K562 (cell line): ENCODE results near the gene TMC4. TPM values are rescaled to one million over a fixed set of nuclear protein-coding genes. Genes with fewer than 3 reads are reported as not detected.
A peak's percentile ranks its signal among the peaks of the same experiment; 100 is the strongest.

ENCODE experiments used
- BCL6 ChIP-seq: fragments of 250-450 bp; sonication (Bioruptor Pico); IDR thresholded peaks from 2 replicates; pipeline ENCODE4 v1.4.0; 2020
- POLR3A ChIP-seq: IDR thresholded peaks from 2 replicates; pipeline ENCODE4 v1.6.1; 2011; ENCODE audit warnings: borderline replicate concordance, mild to moderate bottlenecking, moderate library complexity; ENCODE audit not compliant: insufficient read length, insufficient read depth; ENCODE audit errors: extremely low read depth
- RBFOX2 ChIP-seq: fragments of 200-400 bp; formaldehyde crosslinking; IDR thresholded peaks from 2 replicates; pipeline ENCODE4 v1.6.1; 2017; ENCODE audit warnings: low read depth, mild to moderate bottlenecking, low read length, moderate library complexity
- RBM22 ChIP-seq: fragments of 200-400 bp; formaldehyde crosslinking; IDR thresholded peaks from 2 replicates; pipeline ENCODE4 v1.6.1; 2018; ENCODE audit warnings: low read length, low read depth; ENCODE audit not compliant: poor library complexity, severe bottlenecking
- ZNF143 ChIP-seq: sonication (generic); formaldehyde crosslinking; IDR thresholded peaks from 2 replicates; pipeline ENCODE4 v1.9.0; 2022; ENCODE audit warnings: mild to moderate bottlenecking, missing genetic modification reagents
- ZNF311 ChIP-seq: fragments of 250-450 bp; sonication (Bioruptor Pico); IDR thresholded peaks from 2 replicates; pipeline ENCODE4 v1.4.0; 2020; ENCODE audit warnings: mild to moderate bottlenecking, moderate library complexity
- ZNF436 ChIP-seq: fragments of 250-450, 450-650 bp; sonication (Bioruptor Pico); formaldehyde crosslinking; IDR thresholded peaks from 2 replicates; pipeline ENCODE4 v1.7.0; 2020; ENCODE audit warnings: mild to moderate bottlenecking
- polyA plus RNA-seq, 8 experiments: library from polyadenylated mRNA; depleted of rRNA in 4 of 8; stranded (reverse) in 5 of 8; unstranded in 3 of 8; fragments of >200 nt; fragmentation: Nextera tagmentation in 2 of 8; fragmentation: Illumina TruSeq in 1 of 8; extraction: Ambion mirVana in 2 of 8; extraction: Trizol in 1 of 8; gene quantifications; 2 replicates each; pipeline versions ENCODE4 v1.2.1 to v1.2.3, GENCODE V29; 2011 to 2014; ENCODE audit warnings: inconsistent platforms in 1 of 8, missing spikeins in 1 of 8
- total RNA-seq, 7 experiments: library from RNA; depleted of rRNA in 6 of 7; stranded (reverse); fragments of >200 nt in 6 of 7; fragmentation: Illumina TruSeq in 2 of 7; extraction: Trizol in 2 of 7; gene quantifications; 2 replicates each; pipeline versions ENCODE4 v1.2.1 to v1.2.3, GENCODE V29; 2011 to 2021; ENCODE audit warnings: low replicate concordance in 1 of 7
- TF ChIP-seq, protein P1 (sequence below): IDR thresholded peaks from 3 replicates; pipeline ENCODE4 v1.6.1; 2011; ENCODE audit warnings: borderline replicate concordance, mild to moderate bottlenecking, moderate library complexity; ENCODE audit not compliant: insufficient read length; ENCODE audit errors: extremely low read depth
- TF ChIP-seq, protein P2 (sequence below): fragments of 450-650 bp; IDR thresholded peaks from 2 replicates; pipeline ENCODE4 v1.6.1; 2016; ENCODE audit warnings: mild to moderate bottlenecking
- TF ChIP-seq, protein P3 (sequence below): fragments of 200-800 bp; sonication (Bioruptor generic); IDR thresholded peaks from 2 replicates; pipeline ENCODE4 v1.6.1; 2016; ENCODE audit warnings: missing genetic modification characterization, missing compliant biosample characterization
- TF ChIP-seq, protein P4 (sequence below): sonication (generic); formaldehyde crosslinking; IDR thresholded peaks from 2 replicates; pipeline ENCODE4 v1.8.0; 2022; ENCODE audit warnings: mild to moderate bottlenecking, missing genetic modification reagents
- TF ChIP-seq, protein P5 (sequence below): sonication (generic); formaldehyde crosslinking; IDR thresholded peaks from 2 replicates; pipeline ENCODE4 v1.8.0; 2022; ENCODE audit warnings: missing genetic modification reagents, mild to moderate bottlenecking, moderate library complexity, borderline replicate concordance

The TMC4 gene
- total and polyA plus RNA-seq, 9 of the 15 experiments (the other 6 are each of a cell fraction or from before 2014, with no cell fraction given) = 0.12 to 0.79 (median 0.36) TPM; not detected in 2

DNA sequence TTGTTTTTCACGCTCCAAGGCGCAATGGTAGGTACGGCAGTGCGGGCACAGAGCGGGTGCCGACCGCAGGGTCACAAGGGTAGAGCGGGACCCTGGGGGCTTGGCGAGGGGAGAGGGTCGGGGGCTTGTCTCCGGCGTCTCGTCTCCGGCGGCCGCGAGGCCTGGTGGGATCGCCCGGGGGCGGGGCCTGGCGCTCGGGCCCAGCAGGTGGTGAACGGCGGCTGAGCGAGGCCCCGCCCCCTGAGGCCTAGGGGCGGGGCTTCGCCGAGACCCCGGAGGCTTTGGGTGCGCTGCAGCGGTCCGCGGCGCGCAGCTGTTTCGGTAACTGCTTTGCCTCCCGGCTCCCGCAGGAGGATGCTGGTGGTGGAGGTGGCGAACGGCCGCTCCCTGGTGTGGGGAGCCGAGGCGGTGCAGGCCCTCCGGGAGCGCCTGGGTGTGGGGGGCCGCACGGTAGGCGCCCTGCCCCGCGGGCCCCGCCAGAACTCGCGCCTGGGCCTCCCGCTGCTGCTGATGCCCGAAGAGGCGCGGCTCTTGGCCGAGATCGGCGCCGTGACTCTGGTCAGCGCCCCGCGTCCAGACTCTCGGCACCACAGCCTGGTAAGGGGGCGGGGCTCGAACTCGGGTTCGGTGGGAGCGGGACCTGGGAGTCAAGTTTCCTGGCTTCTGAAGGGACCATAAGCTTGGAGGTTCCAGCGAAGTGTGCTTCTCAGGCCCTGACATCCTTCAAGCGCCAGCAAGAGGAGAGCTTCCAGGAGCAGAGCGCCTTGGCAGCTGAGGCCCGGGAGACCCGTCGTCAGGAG lies 18.3 kb upstream of the TMC4 start, which contains the start of gene TSEN34 (continued):
- TF ChIP-seq, protein P1, sequence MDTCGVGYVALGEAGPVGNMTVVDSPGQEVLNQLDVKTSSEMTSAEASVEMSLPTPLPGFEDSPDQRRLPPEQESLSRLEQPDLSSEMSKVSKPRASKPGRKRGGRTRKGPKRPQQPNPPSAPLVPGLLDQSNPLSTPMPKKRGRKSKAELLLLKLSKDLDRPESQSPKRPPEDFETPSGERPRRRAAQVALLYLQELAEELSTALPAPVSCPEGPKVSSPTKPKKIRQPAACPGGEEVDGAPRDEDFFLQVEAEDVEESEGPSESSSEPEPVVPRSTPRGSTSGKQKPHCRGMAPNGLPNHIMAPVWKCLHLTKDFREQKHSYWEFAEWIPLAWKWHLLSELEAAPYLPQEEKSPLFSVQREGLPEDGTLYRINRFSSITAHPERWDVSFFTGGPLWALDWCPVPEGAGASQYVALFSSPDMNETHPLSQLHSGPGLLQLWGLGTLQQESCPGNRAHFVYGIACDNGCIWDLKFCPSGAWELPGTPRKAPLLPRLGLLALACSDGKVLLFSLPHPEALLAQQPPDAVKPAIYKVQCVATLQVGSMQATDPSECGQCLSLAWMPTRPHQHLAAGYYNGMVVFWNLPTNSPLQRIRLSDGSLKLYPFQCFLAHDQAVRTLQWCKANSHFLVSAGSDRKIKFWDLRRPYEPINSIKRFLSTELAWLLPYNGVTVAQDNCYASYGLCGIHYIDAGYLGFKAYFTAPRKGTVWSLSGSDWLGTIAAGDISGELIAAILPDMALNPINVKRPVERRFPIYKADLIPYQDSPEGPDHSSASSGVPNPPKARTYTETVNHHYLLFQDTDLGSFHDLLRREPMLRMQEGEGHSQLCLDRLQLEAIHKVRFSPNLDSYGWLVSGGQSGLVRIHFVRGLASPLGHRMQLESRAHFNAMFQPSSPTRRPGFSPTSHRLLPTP = no peak
- TF ChIP-seq ZNF143 (CRISPR knock-in tag) (no peak), RBM22 (peak; percentile 38), ZNF436 (CRISPR knock-in tag) (no peak), POLR3A (no peak), ZNF311 (CRISPR knock-in tag) (no peak), BCL6 (CRISPR knock-in tag) (no peak), RBFOX2 (peak; percentile 1; the same call in 1 of the 2 replicates)
- TF ChIP-seq, protein P2, sequence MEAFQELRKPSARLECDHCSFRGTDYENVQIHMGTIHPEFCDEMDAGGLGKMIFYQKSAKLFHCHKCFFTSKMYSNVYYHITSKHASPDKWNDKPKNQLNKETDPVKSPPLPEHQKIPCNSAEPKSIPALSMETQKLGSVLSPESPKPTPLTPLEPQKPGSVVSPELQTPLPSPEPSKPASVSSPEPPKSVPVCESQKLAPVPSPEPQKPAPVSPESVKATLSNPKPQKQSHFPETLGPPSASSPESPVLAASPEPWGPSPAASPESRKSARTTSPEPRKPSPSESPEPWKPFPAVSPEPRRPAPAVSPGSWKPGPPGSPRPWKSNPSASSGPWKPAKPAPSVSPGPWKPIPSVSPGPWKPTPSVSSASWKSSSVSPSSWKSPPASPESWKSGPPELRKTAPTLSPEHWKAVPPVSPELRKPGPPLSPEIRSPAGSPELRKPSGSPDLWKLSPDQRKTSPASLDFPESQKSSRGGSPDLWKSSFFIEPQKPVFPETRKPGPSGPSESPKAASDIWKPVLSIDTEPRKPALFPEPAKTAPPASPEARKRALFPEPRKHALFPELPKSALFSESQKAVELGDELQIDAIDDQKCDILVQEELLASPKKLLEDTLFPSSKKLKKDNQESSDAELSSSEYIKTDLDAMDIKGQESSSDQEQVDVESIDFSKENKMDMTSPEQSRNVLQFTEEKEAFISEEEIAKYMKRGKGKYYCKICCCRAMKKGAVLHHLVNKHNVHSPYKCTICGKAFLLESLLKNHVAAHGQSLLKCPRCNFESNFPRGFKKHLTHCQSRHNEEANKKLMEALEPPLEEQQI = no peak
- TF ChIP-seq, protein P3, sequence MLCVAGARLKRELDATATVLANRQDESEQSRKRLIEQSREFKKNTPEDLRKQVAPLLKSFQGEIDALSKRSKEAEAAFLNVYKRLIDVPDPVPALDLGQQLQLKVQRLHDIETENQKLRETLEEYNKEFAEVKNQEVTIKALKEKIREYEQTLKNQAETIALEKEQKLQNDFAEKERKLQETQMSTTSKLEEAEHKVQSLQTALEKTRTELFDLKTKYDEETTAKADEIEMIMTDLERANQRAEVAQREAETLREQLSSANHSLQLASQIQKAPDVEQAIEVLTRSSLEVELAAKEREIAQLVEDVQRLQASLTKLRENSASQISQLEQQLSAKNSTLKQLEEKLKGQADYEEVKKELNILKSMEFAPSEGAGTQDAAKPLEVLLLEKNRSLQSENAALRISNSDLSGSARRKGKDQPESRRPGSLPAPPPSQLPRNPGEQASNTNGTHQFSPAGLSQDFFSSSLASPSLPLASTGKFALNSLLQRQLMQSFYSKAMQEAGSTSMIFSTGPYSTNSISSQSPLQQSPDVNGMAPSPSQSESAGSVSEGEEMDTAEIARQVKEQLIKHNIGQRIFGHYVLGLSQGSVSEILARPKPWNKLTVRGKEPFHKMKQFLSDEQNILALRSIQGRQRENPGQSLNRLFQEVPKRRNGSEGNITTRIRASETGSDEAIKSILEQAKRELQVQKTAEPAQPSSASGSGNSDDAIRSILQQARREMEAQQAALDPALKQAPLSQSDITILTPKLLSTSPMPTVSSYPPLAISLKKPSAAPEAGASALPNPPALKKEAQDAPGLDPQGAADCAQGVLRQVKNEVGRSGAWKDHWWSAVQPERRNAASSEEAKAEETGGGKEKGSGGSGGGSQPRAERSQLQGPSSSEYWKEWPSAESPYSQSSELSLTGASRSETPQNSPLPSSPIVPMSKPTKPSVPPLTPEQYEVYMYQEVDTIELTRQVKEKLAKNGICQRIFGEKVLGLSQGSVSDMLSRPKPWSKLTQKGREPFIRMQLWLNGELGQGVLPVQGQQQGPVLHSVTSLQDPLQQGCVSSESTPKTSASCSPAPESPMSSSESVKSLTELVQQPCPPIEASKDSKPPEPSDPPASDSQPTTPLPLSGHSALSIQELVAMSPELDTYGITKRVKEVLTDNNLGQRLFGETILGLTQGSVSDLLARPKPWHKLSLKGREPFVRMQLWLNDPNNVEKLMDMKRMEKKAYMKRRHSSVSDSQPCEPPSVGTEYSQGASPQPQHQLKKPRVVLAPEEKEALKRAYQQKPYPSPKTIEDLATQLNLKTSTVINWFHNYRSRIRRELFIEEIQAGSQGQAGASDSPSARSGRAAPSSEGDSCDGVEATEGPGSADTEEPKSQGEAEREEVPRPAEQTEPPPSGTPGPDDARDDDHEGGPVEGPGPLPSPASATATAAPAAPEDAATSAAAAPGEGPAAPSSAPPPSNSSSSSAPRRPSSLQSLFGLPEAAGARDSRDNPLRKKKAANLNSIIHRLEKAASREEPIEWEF (CRISPR knock-in tag) = no peak
- TF ChIP-seq, protein P4, sequence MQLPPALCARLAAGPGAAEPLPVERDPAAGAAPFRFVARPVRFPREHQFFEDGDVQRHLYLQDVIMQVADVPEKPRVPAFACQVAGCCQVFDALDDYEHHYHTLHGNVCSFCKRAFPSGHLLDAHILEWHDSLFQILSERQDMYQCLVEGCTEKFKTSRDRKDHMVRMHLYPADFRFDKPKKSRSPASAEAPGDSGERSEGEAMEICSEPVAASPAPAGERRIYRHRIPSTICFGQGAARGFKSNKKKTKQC = peak; percentile 25; the same call in 1 of the 2 replicates
- TF ChIP-seq, protein P5, sequence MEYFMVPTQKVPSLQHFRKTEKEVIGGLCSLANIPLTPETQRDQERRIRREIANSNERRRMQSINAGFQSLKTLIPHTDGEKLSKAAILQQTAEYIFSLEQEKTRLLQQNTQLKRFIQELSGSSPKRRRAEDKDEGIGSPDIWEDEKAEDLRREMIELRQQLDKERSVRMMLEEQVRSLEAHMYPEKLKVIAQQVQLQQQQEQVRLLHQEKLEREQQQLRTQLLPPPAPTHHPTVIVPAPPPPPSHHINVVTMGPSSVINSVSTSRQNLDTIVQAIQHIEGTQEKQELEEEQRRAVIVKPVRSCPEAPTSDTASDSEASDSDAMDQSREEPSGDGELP (CRISPR knock-in tag) = peak; percentile 90
